ENCODE data around the gene CACNB1.
A peak's percentile ranks its signal among the peaks of the same experiment; 100 is the strongest.

Gene CACNB1

GRCh38 chr17:39139561-39139960 is 57.9 kb downstream of the CACNB1 start:
- Mint-ChIP-seq H3K36me3 (ENCODE audit: low read depth) (no peaks in the 10 kb centered on the region), H3K4me3 (no peak overlapping the region), H3K9me3 (peaks cover 7% of the 10 kb centered on the region), H3K4me1 (no peaks in the 10 kb centered on the region), H3K27ac (no peak overlapping the region), H3K27me3 (ENCODE audit: low read depth, poor library complexity) (peaks cover 2% of the 10 kb centered on the region)
- TF ChIP-seq CTCF (IDR thresholded peaks at IDR 0.05) = no peak
- no peak for DNase-seq

- Mint-ChIP-seq H3K27ac (no peak overlapping the region), H3K4me3 (no peak overlapping the region), H3K36me3 (ENCODE audit: low read depth) (no peaks in the 10 kb centered on the region), H3K4me1 (no peaks in the 10 kb centered on the region), H3K27me3 (ENCODE audit: low read depth, poor library complexity) (peaks cover 2% of the 10 kb centered on the region), H3K9me3 (peaks cover 7% of the 10 kb centered on the region)
- no peak for TF ChIP-seq CTCF (IDR thresholded peaks at IDR 0.05)
- no peak for DNase-seq
Observed at GRCh38 chr17:39139161-39139511, 58.3 kb downstream of the CACNB1 start.

- TF ChIP-seq CTCF (IDR thresholded peaks at IDR 0.05) = no peak
- no peak for DNase-seq
- Mint-ChIP-seq H3K4me1 (no peaks in the 10 kb centered on the region), H3K27ac (no peak overlapping the region), H3K4me3 (no peak overlapping the region), H3K9me3 (peaks cover 7% of the 10 kb centered on the region), H3K27me3 (ENCODE audit: low read depth, poor library complexity) (peaks cover 2% of the 10 kb centered on the region), H3K36me3 (ENCODE audit: low read depth) (no peaks in the 10 kb centered on the region)
Observed at GRCh38 chr17:39138431-39139160, 58.9 kb downstream of the CACNB1 start.

- Mint-ChIP-seq H3K27ac (peak overlapping the region; percentile 57), H3K9me3 (no peaks in the 10 kb centered on the region), H3K36me3 (ENCODE audit: low read depth) (no peaks in the 10 kb centered on the region), H3K4me3 (no peak overlapping the region), H3K4me1 (no peaks in the 10 kb centered on the region), H3K27me3 (ENCODE audit: low read depth, poor library complexity) (peaks cover 4% of the 10 kb centered on the region)
- no peak for DNase-seq
- no peak for TF ChIP-seq CTCF (IDR thresholded peaks at IDR 0.05)
Observed at GRCh38 chr17:39134878-39135277, 62.6 kb downstream of the CACNB1 start.

GRCh38 chr17:39132192-39132610 is 65.3 kb downstream of the CACNB1 start:
- Mint-ChIP-seq H3K4me1 (no peaks in the 10 kb centered on the region), H3K4me3 (no peak overlapping the region), H3K27ac (no peak overlapping the region), H3K9me3 (no peaks in the 10 kb centered on the region), H3K27me3 (ENCODE audit: low read depth, poor library complexity) (peaks cover 4% of the 10 kb centered on the region), H3K36me3 (ENCODE audit: low read depth) (no peaks in the 10 kb centered on the region)
- TF ChIP-seq CTCF (IDR thresholded peaks at IDR 0.05) = no peak
- no peak for DNase-seq

GRCh38 chr17:39131616-39132015 is 65.9 kb downstream of the CACNB1 start:
- Mint-ChIP-seq H3K36me3 (ENCODE audit: low read depth) (no peaks in the 10 kb centered on the region), H3K27me3 (ENCODE audit: low read depth, poor library complexity) (peaks cover 6% of the 10 kb centered on the region), H3K27ac (peak overlapping the region; percentile 64), H3K9me3 (no peaks in the 10 kb centered on the region), H3K4me1 (no peaks in the 10 kb centered on the region), H3K4me3 (no peak overlapping the region)
- TF ChIP-seq CTCF (IDR thresholded peaks at IDR 0.05) = no peak
- DNase-seq = no peak

All from nephron progenitor cell (in vitro differentiated cells).